SK-N-SH (cell line): ENCODE results near the gene JAKMIP3. TPM values are rescaled to one million over a fixed set of nuclear protein-coding genes. Genes with fewer than 3 reads are reported as not detected.

Experiments used
- CTCF ChIA-PET: fragments of 300-600, 350-600 bp; formaldehyde crosslinking; extraction: SDS; loops from one replicate; lab custom pipeline; 2021; lab: Yijun Ruan, JAX
- POLR2A ChIA-PET: fragments of 350-600 bp; sonication (Branson Sonifier 250); formaldehyde crosslinking; extraction: SDS; loops from one replicate; lab custom pipeline; 2020; ENCODE audit warnings: antibody characterized with exemption, inconsistent platforms; lab: Yijun Ruan, JAX
- DNase-seq: peaks from one replicate; pipeline ENCODE4 v3.0.0; 2012
- H2AFZ ChIP-seq: fragments of 200-600 bp; sonication (generic); 2 replicates; pipeline ENCODE4 v1.8.1; 2016; ENCODE audit warnings: antibody characterized with exemption, mild to moderate bottlenecking, low read depth
- H3F3A ChIP-seq: fragments of 200-600 bp; sonication (generic); replicated peaks from 2 replicates; pipeline ENCODE3; 2016; ENCODE audit warnings: antibody characterized with exemption, mild to moderate bottlenecking; ENCODE audit not compliant: insufficient read depth
- H3K27ac ChIP-seq, 2 experiments: fragments of 200-500 bp in 1 of 2; fragments of 200-600 bp in 1 of 2; sonication (Bioruptor generic) in 1 of 2; sonication (generic), shearing (Covaris generic) in 1 of 2; 2 replicates each; pipeline versions ENCODE4 v1.5.1 to v1.6.1; 2014 to 2016; ENCODE audit warnings: low read depth in 2 of 2, inconsistent platforms in 1 of 2, low read length in 1 of 2, mild to moderate bottlenecking in 1 of 2, mixed read lengths in 1 of 2
- H3K27me3 ChIP-seq: fragments of 200-600 bp; sonication (generic), shearing (Covaris generic); 2 replicates; pipeline ENCODE4 v1.6.1; 2016; ENCODE audit warnings: mixed run types; ENCODE audit not compliant: insufficient read depth
- H3K36me3 ChIP-seq, 2 experiments: fragments of 200-500 bp in 1 of 2; fragments of 200-600 bp in 1 of 2; sonication (Bioruptor generic) in 1 of 2; sonication (generic) in 1 of 2; replicated peaks in 1 of 2; 2 replicates each; pipeline versions ENCODE3 to v1.5.1; 2014 to 2016; ENCODE audit warnings: low read length in 1 of 2, mild to moderate bottlenecking in 1 of 2; ENCODE audit not compliant: insufficient read depth in 2 of 2, control insufficient read depth in 1 of 2
- H3K4me1 ChIP-seq, 2 experiments: fragments of 200-500 bp in 1 of 2; fragments of 200-600 bp in 1 of 2; sonication (Bioruptor generic) in 1 of 2; sonication (generic), shearing (Covaris generic) in 1 of 2; 2 replicates each; pipeline versions ENCODE4 v1.5.1 to v1.6.1; 2014 to 2016; ENCODE audit warnings: low read depth in 1 of 2, low read length in 1 of 2, mixed run types in 1 of 2; ENCODE audit not compliant: insufficient read depth in 2 of 2, control insufficient read depth in 1 of 2
- H3K4me2 ChIP-seq: fragments of 200-600 bp; sonication (generic), shearing (Covaris generic); 2 replicates; pipeline ENCODE4 v1.6.1; 2017; ENCODE audit warnings: mixed run types
- H3K4me3 ChIP-seq, 2 experiments: fragments of 200-500 bp in 1 of 2; fragments of 200-600 bp in 1 of 2; sonication (Bioruptor generic) in 1 of 2; sonication (generic), shearing (Covaris generic) in 1 of 2; 2 replicates each; pipeline versions ENCODE4 v1.5.1 to v1.8.1; 2014 to 2016; ENCODE audit warnings: low read depth in 2 of 2, inconsistent platforms in 1 of 2, low read length in 1 of 2, mild to moderate bottlenecking in 1 of 2, mixed read lengths in 1 of 2, moderate library complexity in 1 of 2
- H3K79me2 ChIP-seq: fragments of 200-600 bp; sonication (generic); 2 replicates; pipeline ENCODE4 v1.8.1; 2017; ENCODE audit warnings: mild to moderate bottlenecking; ENCODE audit not compliant: insufficient read depth
- H3K9ac ChIP-seq: fragments of 200-600 bp; sonication (generic); 2 replicates; pipeline ENCODE4 v1.6.1; 2017; ENCODE audit warnings: mixed run types
- H3K9me2 ChIP-seq: fragments of 200-600 bp; sonication (generic); 2 replicates; pipeline ENCODE4 v1.6.1; 2017; ENCODE audit warnings: mixed run types
- H3K9me3 ChIP-seq: fragments of 200-600 bp; sonication (generic); 2 replicates; pipeline ENCODE4 v1.6.1; 2017; ENCODE audit warnings: mixed run types, mild to moderate bottlenecking, moderate library complexity
- H4K20me1 ChIP-seq: fragments of 200-600 bp; sonication (generic); 2 replicates; pipeline ENCODE4 v1.6.1; 2017; ENCODE audit warnings: mild to moderate bottlenecking, mixed run types; ENCODE audit not compliant: insufficient read depth
- CHD2 ChIP-seq: fragments of 150-350 bp; IDR thresholded peaks from 2 replicates; pipeline ENCODE4 v1.6.1; 2018; ENCODE audit warnings: low read length; ENCODE audit not compliant: partially characterized antibody
- ELF1 ChIP-seq: IDR thresholded peaks from 2 replicates; pipeline ENCODE4 v1.4.0; 2012
- EP300 ChIP-seq, 2 experiments: IDR thresholded peaks; 2 replicates each; pipeline versions ENCODE4 v1.4.0 to v1.6.1; 2012; ENCODE audit warnings: borderline replicate concordance in 1 of 2, low read depth in 1 of 2, low read length in 1 of 2
- GABPA ChIP-seq: IDR thresholded peaks from 2 replicates; pipeline ENCODE4 v1.4.0; 2012; ENCODE audit warnings: low read depth, mild to moderate bottlenecking
- GATA2 ChIP-seq: sonication (generic); formaldehyde crosslinking; IDR thresholded peaks from 2 replicates; pipeline ENCODE4 v1.5.0; 2020; ENCODE audit warnings: mild to moderate bottlenecking, missing genetic modification reagents
- IRF3 ChIP-seq: fragments of 150-350 bp; IDR thresholded peaks from 2 replicates; pipeline ENCODE4 v1.6.1; 2016; ENCODE audit warnings: mild to moderate bottlenecking, low read depth, low read length
- JUND ChIP-seq: IDR thresholded peaks from 2 replicates; pipeline ENCODE4 v1.4.0; 2012
- MEF2A ChIP-seq: IDR thresholded peaks from 2 replicates; pipeline ENCODE4 v1.4.0; 2012; ENCODE audit warnings: low read depth, borderline replicate concordance
- MXI1 ChIP-seq: IDR thresholded peaks from 2 replicates; pipeline ENCODE4 v1.6.1; 2012; ENCODE audit warnings: mild to moderate bottlenecking, low read depth, low read length, improper control_type of control experiment
- NFIC ChIP-seq: IDR thresholded peaks from 2 replicates; pipeline ENCODE4 v1.4.0; 2012; ENCODE audit warnings: borderline replicate concordance
- NRF1 ChIP-seq: IDR thresholded peaks from 2 replicates; pipeline ENCODE4 v1.6.1; 2012; ENCODE audit warnings: low read depth, mild to moderate bottlenecking, low read length
- RAD21 ChIP-seq: IDR thresholded peaks from 2 replicates; pipeline ENCODE4 v1.6.1; 2012; ENCODE audit warnings: mild to moderate bottlenecking, low read length
- RCOR1 ChIP-seq: fragments of 150-350 bp; IDR thresholded peaks from 2 replicates; pipeline ENCODE4 v1.6.1; 2017; ENCODE audit warnings: antibody characterized with exemption, low read length
- RFX5 ChIP-seq: IDR thresholded peaks from 2 replicates; pipeline ENCODE4 v1.6.1; 2012; ENCODE audit warnings: mild to moderate bottlenecking, improper control_type of control experiment, low read length
- RXRA ChIP-seq: IDR thresholded peaks from 2 replicates; pipeline ENCODE4 v1.4.0; 2012; ENCODE audit warnings: low read depth, mild to moderate bottlenecking, borderline replicate concordance
- SMC3 ChIP-seq: IDR thresholded peaks from 2 replicates; pipeline ENCODE4 v1.6.1; 2012; ENCODE audit warnings: low read depth, low read length, improper control_type of control experiment
- TAF1 ChIP-seq: IDR thresholded peaks from 2 replicates; pipeline ENCODE4 v1.6.1; 2012; ENCODE audit warnings: low read depth, mild to moderate bottlenecking, low read length, moderate library complexity, borderline replicate concordance
- YY1 ChIP-seq: IDR thresholded peaks from 2 replicates; pipeline ENCODE4 v1.4.0; 2012; ENCODE audit warnings: low read depth, mild to moderate bottlenecking
- ZBTB33 ChIP-seq: IDR thresholded peaks from 2 replicates; pipeline ENCODE4 v1.4.0; 2012; ENCODE audit warnings: low read depth, borderline replicate concordance
- WGBS: methylation state at CpG from one replicate; pipeline ENCODE4 v1.1.6; 2017; ENCODE audit warnings: low lambda C conversion rate; 5-methylcytosine and 5-hydroxymethylcytosine counted together
- polyA plus RNA-seq, 3 experiments: library from polyadenylated mRNA; depleted of rRNA; stranded (reverse); fragments of >200 nt; gene quantifications; 2 replicates each; pipeline ENCODE4 v1.2.3, GENCODE V29; 2012

The JAKMIP3 gene
- polyA plus RNA-seq, 1 of the 3 experiments (the other 2 are of a cell fraction), result 0.02 TPM

- Histone ChIP-seq H2AFZ (no peak overlapping the region), H3K27me3 (no peaks in the 10 kb centered on the region), H3K4me1 (no peaks in the 10 kb centered on the region), H3K9me3 (no peaks in the 10 kb centered on the region), H3K9me2 (no peaks in the 10 kb centered on the region), H3K9ac (no peak overlapping the region), H3F3A (no peaks in the 10 kb centered on the region), H3K4me2 (no peak overlapping the region), H3K79me2 (no peaks in the 10 kb centered on the region), H3K4me3 (no peak overlapping the region), H3K27ac (no peak overlapping the region), H3K36me3 (no peaks in the 10 kb centered on the region), H4K20me1 (no peaks in the 10 kb centered on the region)
- POLR2A ChIA-PET, result no interaction called here
- no peak for TF ChIP-seq RFX5
- TF ChIP-seq TAF1, result no peak
- TF ChIP-seq MEF2A, result no peak
- TF ChIP-seq NFIC, result no peak
- no peak for TF ChIP-seq YY1
- TF ChIP-seq JUND, result no peak
- TF ChIP-seq MXI1, result no peak
- no peak for TF ChIP-seq EP300 (IDR thresholded peaks at IDR 0.05; ENCODE audit: borderline replicate concordance in 1 of 2, low read depth in 1 of 2, low read length in 1 of 2)
- TF ChIP-seq ZBTB33, result no peak
- no peak for TF ChIP-seq GATA2
- no peak for TF ChIP-seq IRF3
- no peak for TF ChIP-seq RXRA
- no peak for TF ChIP-seq NRF1
- no peak for TF ChIP-seq RCOR1
- no peak for TF ChIP-seq GABPA
- TF ChIP-seq ELF1, result no peak
- no peak for TF ChIP-seq SMC3
- TF ChIP-seq RAD21, result no peak
- TF ChIP-seq CHD2, result no peak
- 52% methylated on average over 6 of the region's 6 CpGs for WGBS
- CTCF ChIA-PET, result interaction anchor here (1.1 kb wide), 1 partner anchor 131 kb away, joined by 4 read pairs; no protein-coding TSS in a partner anchor
- DNase-seq, result no peak
Observed at GRCh38 chr10:132016514-132016913, 49.2 kb upstream of the JAKMIP3 start.
